SU-DHL-6 (cell line): ENCODE results near the gene ITPK1.
"Not testable (repeated sequence)": the region's sequence is repeated elsewhere in the genome, so short reads cannot be mapped to it uniquely, and the experiment has no call there.

Experiments
- H2AFZ ChIP-seq: fragments of 200-600 bp; sonication (generic); 2 replicates; pipeline ENCODE4 v1.6.1; 2014; ENCODE audit warnings: low read depth, mild to moderate bottlenecking, moderate library complexity, mixed read lengths, antibody characterized with exemption, low read length; ENCODE audit not compliant: severe bottlenecking
- H3F3A ChIP-seq: fragments of 200-600 bp; shearing (Covaris generic); 2 replicates; pipeline ENCODE4 v1.6.0; 2016; ENCODE audit warnings: antibody characterized with exemption, mild to moderate bottlenecking; ENCODE audit not compliant: insufficient read depth
- H3K27ac ChIP-seq: fragments of 200-600 bp; sonication (generic); 2 replicates; pipeline ENCODE4 v1.5.1; 2016; ENCODE audit warnings: low read depth, mild to moderate bottlenecking, low read length, moderate library complexity, mixed read lengths
- H3K27me3 ChIP-seq: fragments of 200-600 bp; sonication (generic), shearing (Covaris generic); 2 replicates; pipeline ENCODE4 v1.6.0; 2014; ENCODE audit warnings: mild to moderate bottlenecking, low read length
- H3K36me3 ChIP-seq: fragments of 200-600 bp; sonication (generic); 2 replicates; pipeline ENCODE4 v1.6.1; 2014; ENCODE audit warnings: mild to moderate bottlenecking, low read length, mixed read lengths
- H3K4me2 ChIP-seq: fragments of 300-600, 200-600 bp; shearing (Covaris generic), sonication (generic); 2 replicates; pipeline ENCODE4 v1.6.0; 2014; ENCODE audit warnings: low read length, low read depth, mild to moderate bottlenecking; ENCODE audit not compliant: poor library complexity, severe bottlenecking
- H3K4me3 ChIP-seq: fragments of 200-600 bp; sonication (generic); 2 replicates; pipeline ENCODE4 v1.5.1; 2014; ENCODE audit warnings: antibody characterized with exemption, low read length, mild to moderate bottlenecking, mixed read lengths; ENCODE audit not compliant: insufficient read depth, poor library complexity, severe bottlenecking
- H3K79me2 ChIP-seq: fragments of 200-600 bp; sonication (generic); 2 replicates; pipeline ENCODE4 v1.6.1; 2014; ENCODE audit warnings: mild to moderate bottlenecking, low read length, moderate library complexity; ENCODE audit not compliant: insufficient read depth
- H3K9ac ChIP-seq: fragments of 200-600 bp; sonication (generic); 2 replicates; pipeline ENCODE4 v1.7.0; 2014; ENCODE audit warnings: mild to moderate bottlenecking, low read length
- H3K9me2 ChIP-seq: fragments of 200-600 bp; sonication (generic); replicated peaks from 2 replicates; pipeline ENCODE4 v1.6.1; 2014; ENCODE audit warnings: low read length; ENCODE audit not compliant: insufficient read depth
- H3K9me3 ChIP-seq: fragments of 200-600 bp; sonication (generic); 2 replicates; pipeline ENCODE4 v1.6.1; 2014; ENCODE audit warnings: low read length, mixed read lengths; ENCODE audit not compliant: insufficient read depth
- H4K20me1 ChIP-seq: fragments of 200-600 bp; sonication (generic); 2 replicates; pipeline ENCODE4 v1.6.1; 2014; ENCODE audit warnings: low read depth, mild to moderate bottlenecking, antibody characterized with exemption, low read length, moderate library complexity, mixed read lengths
- EZH2phosphoT487 ChIP-seq: fragments of 200-600 bp; sonication (generic), shearing (Covaris generic); conservative IDR thresholded peaks from 2 replicates; pipeline ENCODE4 v1.6.1; 2018; ENCODE audit warnings: mild to moderate bottlenecking, antibody characterized with exemption, low read length, moderate library complexity, mixed read lengths
- TF ChIP-seq, protein P1 (sequence below): fragments of 200-600 bp; sonication (generic); IDR thresholded peaks from one replicate; pipeline ENCODE4 v1.5.1; 2017; ENCODE audit warnings: antibody characterized with exemption, mild to moderate bottlenecking, low read length, moderate library complexity; ENCODE audit not compliant: insufficient read depth, poor library complexity, severe bottlenecking

The ITPK1 gene

DNA sequence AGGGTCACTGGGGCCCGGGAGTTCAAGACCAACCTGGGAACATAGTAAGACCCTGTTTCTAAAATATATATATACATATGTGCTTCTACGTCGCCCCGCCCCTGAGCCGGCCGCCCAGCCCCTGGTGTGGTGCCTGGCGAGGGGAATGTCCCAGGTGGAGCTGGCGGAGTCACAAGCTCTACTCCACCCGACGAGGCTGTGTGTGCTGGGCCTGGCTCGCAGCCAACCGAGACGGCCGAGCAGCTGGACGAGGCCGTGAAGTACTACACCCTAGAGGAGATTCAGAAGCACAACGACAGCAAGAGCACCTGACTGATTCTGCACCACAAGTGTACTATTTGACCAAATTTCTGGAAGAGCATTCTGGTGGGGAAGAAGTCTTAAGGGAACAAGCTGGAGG is 22.1 kb upstream of the ITPK1 start:
- no peak for TF ChIP-seq EZH2phosphoT487
- TF ChIP-seq, protein P1, sequence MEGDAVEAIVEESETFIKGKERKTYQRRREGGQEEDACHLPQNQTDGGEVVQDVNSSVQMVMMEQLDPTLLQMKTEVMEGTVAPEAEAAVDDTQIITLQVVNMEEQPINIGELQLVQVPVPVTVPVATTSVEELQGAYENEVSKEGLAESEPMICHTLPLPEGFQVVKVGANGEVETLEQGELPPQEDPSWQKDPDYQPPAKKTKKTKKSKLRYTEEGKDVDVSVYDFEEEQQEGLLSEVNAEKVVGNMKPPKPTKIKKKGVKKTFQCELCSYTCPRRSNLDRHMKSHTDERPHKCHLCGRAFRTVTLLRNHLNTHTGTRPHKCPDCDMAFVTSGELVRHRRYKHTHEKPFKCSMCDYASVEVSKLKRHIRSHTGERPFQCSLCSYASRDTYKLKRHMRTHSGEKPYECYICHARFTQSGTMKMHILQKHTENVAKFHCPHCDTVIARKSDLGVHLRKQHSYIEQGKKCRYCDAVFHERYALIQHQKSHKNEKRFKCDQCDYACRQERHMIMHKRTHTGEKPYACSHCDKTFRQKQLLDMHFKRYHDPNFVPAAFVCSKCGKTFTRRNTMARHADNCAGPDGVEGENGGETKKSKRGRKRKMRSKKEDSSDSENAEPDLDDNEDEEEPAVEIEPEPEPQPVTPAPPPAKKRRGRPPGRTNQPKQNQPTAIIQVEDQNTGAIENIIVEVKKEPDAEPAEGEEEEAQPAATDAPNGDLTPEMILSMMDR: no peak

DNA sequence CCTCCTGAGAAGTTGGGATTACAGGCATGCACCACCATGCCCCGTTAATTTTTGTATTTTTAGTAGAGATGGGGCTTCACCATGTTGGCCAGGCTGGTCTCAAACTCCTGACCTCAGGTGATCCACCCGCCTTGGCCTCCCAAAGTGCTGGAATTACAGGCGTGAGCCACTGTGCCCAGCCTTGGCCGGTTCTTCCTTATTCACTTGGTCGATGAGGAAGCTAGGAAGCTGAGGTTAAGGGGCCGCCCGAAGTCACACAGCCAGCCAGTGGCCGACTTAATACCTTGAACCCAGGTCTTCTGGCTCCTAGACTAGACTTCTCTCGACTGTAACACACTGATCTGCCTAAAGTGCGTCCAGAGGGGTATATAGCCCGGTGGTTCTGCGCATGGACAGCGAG is 20.8 kb upstream of the ITPK1 start:
- H3K79me2 ChIP-seq, H3K9ac ChIP-seq, H3K4me3 ChIP-seq, H2AFZ ChIP-seq, H3K36me3 ChIP-seq, H3K27ac ChIP-seq, H3K27me3 ChIP-seq, H3K4me2 ChIP-seq, H3K9me2 ChIP-seq, H4K20me1 ChIP-seq, H3K9me3 ChIP-seq, H3F3A ChIP-seq: not testable (repeated sequence)

More for the DNA sequence above, 22.1 kb upstream of the ITPK1 start:
- no peaks in the 10 kb centered on the region for H3F3A ChIP-seq
- no peak overlapping the region for H3K4me2 ChIP-seq
- H3K9me2 ChIP-seq: no peaks in the 10 kb centered on the region
- H3K4me3 ChIP-seq: no peak overlapping the region
- H3K36me3 ChIP-seq: no peaks in the 10 kb centered on the region
- H3K79me2 ChIP-seq: no peaks in the 10 kb centered on the region
- H2AFZ ChIP-seq: no peak overlapping the region
- H3K27me3 ChIP-seq: no peaks in the 10 kb centered on the region
- no peak overlapping the region for H3K27ac ChIP-seq
- no peak overlapping the region for H3K9ac ChIP-seq
- H4K20me1 ChIP-seq: no peaks in the 10 kb centered on the region
- H3K9me3 ChIP-seq: no peaks in the 10 kb centered on the region

DNA sequence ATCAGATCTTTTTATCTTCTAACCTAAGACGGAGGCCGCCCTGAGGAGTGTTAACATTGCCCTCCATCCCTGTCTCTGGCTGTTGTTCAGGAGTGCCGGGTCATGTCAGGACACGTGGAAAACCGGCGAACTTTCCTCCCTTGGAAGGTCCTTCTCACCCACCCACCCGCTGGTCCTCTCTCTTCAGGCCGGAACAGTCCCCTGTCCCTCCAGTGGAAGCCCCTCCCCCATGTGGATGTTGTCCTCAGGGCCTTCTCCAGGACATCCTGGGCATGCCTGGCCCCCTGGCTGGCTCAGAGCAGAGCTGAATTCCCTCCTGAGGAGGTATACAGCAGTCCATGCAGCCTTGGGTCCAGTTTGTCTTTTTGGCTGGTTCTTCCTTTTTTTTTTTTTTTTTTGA is 20.3 kb upstream of the ITPK1 start:
- Histone ChIP-seq H3K27ac (no peak overlapping the region), H3K9me3 (no peaks in the 10 kb centered on the region), H3K4me2 (no peak overlapping the region), H3K27me3 (no peaks in the 10 kb centered on the region), H3K9ac (no peak overlapping the region), H2AFZ (no peak overlapping the region), H3K79me2 (no peaks in the 10 kb centered on the region), H3K4me3 (no peak overlapping the region), H3K36me3 (no peaks in the 10 kb centered on the region), H4K20me1 (no peaks in the 10 kb centered on the region), H3K9me2 (no peaks in the 10 kb centered on the region), H3F3A (no peaks in the 10 kb centered on the region)
- TF ChIP-seq, protein P1: no peak
- TF ChIP-seq EZH2phosphoT487: no peak

DNA sequence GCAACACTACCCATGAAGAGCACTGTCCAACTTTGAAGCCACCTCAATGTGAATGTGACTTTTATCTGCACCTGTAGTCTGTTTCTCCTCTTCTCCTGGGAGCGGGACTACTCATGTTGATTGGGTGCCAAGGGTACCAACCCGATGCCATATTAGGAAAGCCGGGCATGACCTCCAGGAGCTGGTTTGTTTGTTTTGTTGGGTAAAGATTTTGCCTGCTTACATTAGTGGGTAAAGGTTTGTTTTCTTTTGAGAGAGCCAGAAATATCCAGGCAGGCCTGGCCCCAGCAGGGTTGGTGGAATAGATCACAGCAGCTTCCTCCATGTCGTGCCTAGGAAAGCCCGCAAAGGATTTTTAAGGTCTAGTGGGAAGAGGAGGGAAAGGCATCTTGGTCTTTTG is 19.7 kb upstream of the ITPK1 start:
- Histone ChIP-seq H4K20me1 (no peaks in the 10 kb centered on the region), H3K27me3 (no peaks in the 10 kb centered on the region), H2AFZ (no peak overlapping the region), H3F3A (no peaks in the 10 kb centered on the region), H3K79me2 (no peaks in the 10 kb centered on the region), H3K27ac (no peak overlapping the region), H3K9me2 (no peaks in the 10 kb centered on the region), H3K9me3 (no peaks in the 10 kb centered on the region), H3K9ac (no peak overlapping the region), H3K36me3 (no peaks in the 10 kb centered on the region), H3K4me3 (no peak overlapping the region), H3K4me2 (no peak overlapping the region)
- TF ChIP-seq, protein P1: no peak
- TF ChIP-seq EZH2phosphoT487: no peak
